HTR-8/SVneo (cell line): ENCODE measurements around the gene MAD1L1.

ENCODE experiments used
- DNase-seq: peaks from one replicate; pipeline ENCODE4 v3.0.0; 2011; ENCODE audit warnings: low spot score, mixed read lengths; ENCODE audit not compliant: insufficient read length
- FAIRE-seq: peaks from 2 replicates; lab custom pipeline; 2011; peaks lifted over from hg19 to GRCh38; lab: Jason Lieb, UNC

Gene MAD1L1

GRCh38 chr7:1794888-1795542, 437.7 kb downstream of the MAD1L1 start:
- DNase-seq (no peak), FAIRE-seq (no peak)

GRCh38 chr7:1787681-1788235, 445.0 kb downstream of the MAD1L1 start:
- FAIRE-seq, result no peak
- no peak for DNase-seq

- FAIRE-seq, result no peak
- no peak for DNase-seq
Measured at GRCh38 chr7:1787241-1787640, 445.5 kb downstream of the MAD1L1 start.

- FAIRE-seq, result no peak
Measured at GRCh38 chr7:1785839-1786238, 446.9 kb downstream of the MAD1L1 start.

GRCh38 chr7:1781369-1781768, 451.4 kb downstream of the MAD1L1 start:
- DNase-seq (no peak), FAIRE-seq (no peak)

More at GRCh38 chr7:1785839-1786238, 446.9 kb downstream of the MAD1L1 start:
- no peak for DNase-seq

GRCh38 chr7:1779445-1779844, 453.3 kb downstream of the MAD1L1 start:
- FAIRE-seq (peak; percentile 52), DNase-seq (no peak)

- FAIRE-seq, result no peak
Measured at GRCh38 chr7:1777122-1777521, 455.6 kb downstream of the MAD1L1 start.

GRCh38 chr7:1775389-1775788, 457.4 kb downstream of the MAD1L1 start:
- no peak for DNase-seq
- FAIRE-seq, result no peak

More at GRCh38 chr7:1777122-1777521, 455.6 kb downstream of the MAD1L1 start:
- no peak for DNase-seq

GRCh38 chr7:1770331-1770730, 462.4 kb downstream of the MAD1L1 start:
- no peak for FAIRE-seq
- no peak for DNase-seq

GRCh38 chr7:1769286-1770200, 463.2 kb downstream of the MAD1L1 start:
- no peak for DNase-seq
- FAIRE-seq, result no peak

- FAIRE-seq, result no peak
- no peak for DNase-seq
Measured at GRCh38 chr7:1768832-1769231, 463.9 kb downstream of the MAD1L1 start.

GRCh38 chr7:1767524-1767923, 465.2 kb downstream of the MAD1L1 start:
- FAIRE-seq (peak; percentile 81), DNase-seq (no peak)
